ENCODE measurements around the gene ADCY9. TPM values are rescaled to one million over a fixed set of nuclear protein-coding genes. Genes with fewer than 3 reads are reported as not detected.

Gene ADCY9
- total RNA-seq, 2 donors from 2014 or later = 1.2 to 3.3 TPM

- Histone ChIP-seq H3K4me3 (ENCODE audit: low read length) (no peak overlapping the region), H3K36me3 (ENCODE audit: control insufficient read depth, insufficient read depth, low read length) (no peaks in the 10 kb centered on the region), H3K9ac (ENCODE audit: extremely low read depth, low read length, poor library complexity, severe bottlenecking) (no peak overlapping the region), H3K9me3 (ENCODE audit: control insufficient read depth, low read length) (no peaks in the 10 kb centered on the region), H3K27me3 (ENCODE audit: control insufficient read depth, insufficient read depth, low read length, poor library complexity, severe bottlenecking) (no peaks in the 10 kb centered on the region), H3K27ac (ENCODE audit: low read depth, low read length) (no peak overlapping the region), H3K4me1 (ENCODE audit: control insufficient read depth, insufficient read depth, low read length) (no peaks in the 10 kb centered on the region)
- H3K4me3 Mint-ChIP-seq = no peak overlapping the region
- DNase-seq = no peak
- TF ChIP-seq, protein P1, sequence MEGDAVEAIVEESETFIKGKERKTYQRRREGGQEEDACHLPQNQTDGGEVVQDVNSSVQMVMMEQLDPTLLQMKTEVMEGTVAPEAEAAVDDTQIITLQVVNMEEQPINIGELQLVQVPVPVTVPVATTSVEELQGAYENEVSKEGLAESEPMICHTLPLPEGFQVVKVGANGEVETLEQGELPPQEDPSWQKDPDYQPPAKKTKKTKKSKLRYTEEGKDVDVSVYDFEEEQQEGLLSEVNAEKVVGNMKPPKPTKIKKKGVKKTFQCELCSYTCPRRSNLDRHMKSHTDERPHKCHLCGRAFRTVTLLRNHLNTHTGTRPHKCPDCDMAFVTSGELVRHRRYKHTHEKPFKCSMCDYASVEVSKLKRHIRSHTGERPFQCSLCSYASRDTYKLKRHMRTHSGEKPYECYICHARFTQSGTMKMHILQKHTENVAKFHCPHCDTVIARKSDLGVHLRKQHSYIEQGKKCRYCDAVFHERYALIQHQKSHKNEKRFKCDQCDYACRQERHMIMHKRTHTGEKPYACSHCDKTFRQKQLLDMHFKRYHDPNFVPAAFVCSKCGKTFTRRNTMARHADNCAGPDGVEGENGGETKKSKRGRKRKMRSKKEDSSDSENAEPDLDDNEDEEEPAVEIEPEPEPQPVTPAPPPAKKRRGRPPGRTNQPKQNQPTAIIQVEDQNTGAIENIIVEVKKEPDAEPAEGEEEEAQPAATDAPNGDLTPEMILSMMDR (conservative IDR thresholded peaks at IDR 0.05) = no peak
- WGBS, 2 experiments (ENCODE audit: insufficient coverage in 1 of 2, insufficient read length in 1 of 2) = 47 to 90% methylated on average over 1 to 2 of the region's 4 CpGs
- H3K27me3 Mint-ChIP-seq (ENCODE audit: insufficient read depth) = no peaks in the 10 kb centered on the region
- no peaks in the 10 kb centered on the region for H3K9me3 Mint-ChIP-seq
- H3K27ac Mint-ChIP-seq = no peak overlapping the region
- peaks cover 9% of the 10 kb centered on the region for H3K4me1 Mint-ChIP-seq
- no peaks in the 10 kb centered on the region for H3K36me3 Mint-ChIP-seq (ENCODE audit: low read depth)
Observed at GRCh38 chr16:4016658-4017057, 99.6 kb downstream of the ADCY9 start.

GRCh38 chr16:4016005-4016352, 100.3 kb downstream of the ADCY9 start:
- Mint-ChIP-seq H3K36me3 (ENCODE audit: low read depth) (no peaks in the 10 kb centered on the region), H3K9me3 (no peaks in the 10 kb centered on the region), H3K27ac (no peak overlapping the region), H3K4me3 (no peak overlapping the region), H3K4me1 (peaks cover 3% of the 10 kb centered on the region), H3K27me3 (ENCODE audit: insufficient read depth) (no peaks in the 10 kb centered on the region)
- 86 to 97% methylated on average over 3 of the region's 3 CpGs for WGBS, 2 experiments (ENCODE audit: insufficient coverage in 1 of 2, insufficient read length in 1 of 2)
- H3K4me3 ChIP-seq (ENCODE audit: low read length) = no peak overlapping the region
- no peaks in the 10 kb centered on the region for H3K27me3 ChIP-seq (ENCODE audit: control insufficient read depth, insufficient read depth, low read length, poor library complexity, severe bottlenecking)
- no peak overlapping the region for H3K27ac ChIP-seq (ENCODE audit: low read depth, low read length)
- H3K4me1 ChIP-seq (ENCODE audit: control insufficient read depth, insufficient read depth, low read length) = no peaks in the 10 kb centered on the region
- no peaks in the 10 kb centered on the region for H3K9me3 ChIP-seq (ENCODE audit: control insufficient read depth, low read length)
- no peak for DNase-seq
- H3K36me3 ChIP-seq (ENCODE audit: control insufficient read depth, insufficient read depth, low read length) = no peaks in the 10 kb centered on the region
- no peak overlapping the region for H3K9ac ChIP-seq (ENCODE audit: extremely low read depth, low read length, poor library complexity, severe bottlenecking)
- TF ChIP-seq, protein P1 (conservative IDR thresholded peaks at IDR 0.05) = no peak

GRCh38 chr16:4015275-4016004, 100.8 kb downstream of the ADCY9 start:
- Histone ChIP-seq H3K4me1 (ENCODE audit: control insufficient read depth, insufficient read depth, low read length) (no peaks in the 10 kb centered on the region), H3K9me3 (ENCODE audit: control insufficient read depth, low read length) (no peaks in the 10 kb centered on the region), H3K4me3 (ENCODE audit: low read length) (no peak overlapping the region), H3K27ac (ENCODE audit: low read depth, low read length) (no peak overlapping the region), H3K27me3 (ENCODE audit: control insufficient read depth, insufficient read depth, low read length, poor library complexity, severe bottlenecking) (no peaks in the 10 kb centered on the region), H3K36me3 (ENCODE audit: control insufficient read depth, insufficient read depth, low read length) (no peaks in the 10 kb centered on the region), H3K9ac (ENCODE audit: extremely low read depth, low read length, poor library complexity, severe bottlenecking) (no peak overlapping the region)
- Mint-ChIP-seq H3K27me3 (ENCODE audit: insufficient read depth) (no peaks in the 10 kb centered on the region), H3K4me3 (no peak overlapping the region), H3K9me3 (no peaks in the 10 kb centered on the region), H3K27ac (peak overlapping the region; percentile 16), H3K4me1 (peaks cover 3% of the 10 kb centered on the region), H3K36me3 (ENCODE audit: low read depth) (no peaks in the 10 kb centered on the region)
- DNase-seq = no peak
- TF ChIP-seq, protein P1 (conservative IDR thresholded peaks at IDR 0.05) = no peak
- 93% methylated on average over 18 to 19 of the region's 20 CpGs for WGBS, 2 experiments (ENCODE audit: insufficient coverage in 1 of 2, insufficient read length in 1 of 2)

Data from endodermal cell (in vitro differentiated cells).